Panc1 (cell line): ENCODE data around the gene INPP5D. TPM values are rescaled to one million over a fixed set of nuclear protein-coding genes. Genes with fewer than 3 reads are reported as not detected.

Experiments used
- ATAC-seq: fragments of 200-7000 bp; cut with Tn5 transposase; 2 replicates; pipeline ENCODE4 v1.9.1; 2020; ENCODE audit warnings: mild to moderate bottlenecking, moderate library complexity
- BruUV-seq: library from RNA; stranded (reverse); fragments of 400-500 nt; replicated peaks from 2 replicates; lab custom pipeline; 2021; lab: Mats Ljungman, UMichigan
- CTCF ChIA-PET: fragments of 300-600 bp; sonication (Branson Sonifier 250); formaldehyde crosslinking; loops from one replicate; lab custom pipeline; 2022; ENCODE audit warnings: antibody characterized with exemption; lab: Charles Lee
- POLR2A ChIA-PET: fragments of 300-600 bp; sonication (Branson Sonifier 250); formaldehyde crosslinking; loops from one replicate; lab custom pipeline; 2022; ENCODE audit warnings: antibody characterized with exemption; lab: Charles Lee
- DNase-seq: peaks from one replicate; pipeline ENCODE4 v3.0.0-alpha.2; 2010; ENCODE audit warnings: low read depth, low spot score
- H3K27ac ChIP-seq: 2 replicates; pipeline ENCODE4 v1.5.1; 2011; ENCODE audit warnings: mild to moderate bottlenecking, low read length, inconsistent platforms
- H3K27me3 ChIP-seq: fragments of 200-500 bp; sonication (Bioruptor generic); 2 replicates; pipeline ENCODE4 v1.6.0; 2014; ENCODE audit warnings: low read length, inconsistent platforms; ENCODE audit not compliant: control insufficient read depth, insufficient read depth
- H3K36me3 ChIP-seq: fragments of 200-500 bp; sonication (Bioruptor generic); 2 replicates; pipeline ENCODE4 v1.5.1; 2014; ENCODE audit warnings: inconsistent platforms, mild to moderate bottlenecking, low read length, moderate library complexity; ENCODE audit not compliant: control insufficient read depth, insufficient read depth
- H3K4me1 ChIP-seq: 2 replicates; pipeline ENCODE4 v1.5.1; 2011; ENCODE audit warnings: inconsistent platforms, mild to moderate bottlenecking, low read length, moderate library complexity; ENCODE audit not compliant: control insufficient read depth, insufficient read depth
- H3K4me3 ChIP-seq, 2 experiments: 2 replicates each; pipeline ENCODE4 v1.5.1; 2011 to 2012; ENCODE audit warnings: low read depth in 2 of 2, low read length in 2 of 2, mild to moderate bottlenecking in 2 of 2, inconsistent platforms in 1 of 2, moderate library complexity in 1 of 2
- H3K9me3 ChIP-seq: fragments of 200-500 bp; sonication (Bioruptor generic); 2 replicates; pipeline ENCODE4 v1.5.1; 2014; ENCODE audit warnings: low read depth, mild to moderate bottlenecking, inconsistent platforms, low read length, moderate library complexity; ENCODE audit not compliant: control insufficient read depth, insufficient read depth
- CTCF ChIP-seq: fragments of 450-650 bp; IDR thresholded peaks from 2 replicates; pipeline ENCODE4 v1.5.1; 2017; ENCODE audit warnings: mild to moderate bottlenecking
- POLR2AphosphoS5 ChIP-seq: IDR thresholded peaks from 2 replicates; pipeline ENCODE4 v1.6.1; 2012; ENCODE audit warnings: mild to moderate bottlenecking, low read depth, low read length, moderate library complexity
- REST ChIP-seq, 2 experiments: IDR thresholded peaks; 2 replicates each; pipeline ENCODE4 v1.6.1; 2011 to 2012; ENCODE audit warnings: low read depth in 2 of 2, control low read depth in 1 of 2, low read length in 1 of 2, mild to moderate bottlenecking in 1 of 2, moderate library complexity in 1 of 2; ENCODE audit not compliant: insufficient read depth in 1 of 2
- SIN3A ChIP-seq: IDR thresholded peaks from 2 replicates; pipeline ENCODE4 v1.6.1; 2012; ENCODE audit warnings: low read depth, mild to moderate bottlenecking, low read length, moderate library complexity, borderline replicate concordance; ENCODE audit not compliant: insufficient read depth
- TCF7L2 ChIP-seq: IDR thresholded peaks from 2 replicates; pipeline ENCODE4 v1.6.1; 2011; ENCODE audit warnings: mild to moderate bottlenecking, low read depth, low read length, inconsistent platforms
- in situ Hi-C: cut with HindIII; loops from 2 replicates; pipeline ENCODE4 v1.10.0; 2016; ENCODE audit warnings: low sequenced_read_pairs, low pct_unique_long_range_greater_than_20kb
- intact Hi-C: fragments of 100-400 bp; cut with micrococcal nuclease; formaldehyde crosslinking; loops from one replicate; pipeline ENCODE4 v1.10.0; 2022; ENCODE audit not compliant: unreplicated experiment
- total RNA-seq: library from RNA; stranded (reverse); gene quantifications from one replicate; pipeline ENCODE4 v1.2.1, GENCODE V29; 2021; ENCODE audit not compliant: unreplicated experiment

Gene INPP5D
- total RNA-seq, 1 experiment from 2014 or later, result 0.39 TPM

- Histone ChIP-seq H3K36me3 (no peaks in the 10 kb centered on the region), H3K4me3 (no peak overlapping the region), H3K9me3 (no peaks in the 10 kb centered on the region), H3K27me3 (no peaks in the 10 kb centered on the region), H3K27ac (no peak overlapping the region), H3K4me1 (no peaks in the 10 kb centered on the region; the same call in 1 of the 2 replicates)
- in situ Hi-C loops (no loop called here), intact Hi-C loops (no loop called here)
- ATAC-seq, result no peak
- POLR2A ChIA-PET, result no interaction called here
- CTCF ChIA-PET, result no interaction called here
- no peak for DNase-seq
- no TSS peak for BruUV-seq
- no peak for TF ChIP-seq SIN3A
- TF ChIP-seq POLR2AphosphoS5, result no peak
- TF ChIP-seq CTCF, result no peak
- TF ChIP-seq REST (IDR thresholded peaks at IDR 0.05; ENCODE audit: insufficient read depth in 1 of 2, low read depth in 2 of 2, low read length in 1 of 2), result no peak
- no peak for TF ChIP-seq TCF7L2
Measured at GRCh38 chr2:233112329-233112728, 52.2 kb downstream of the INPP5D start.

- intact Hi-C loops, result no loop called here
- in situ Hi-C loops, result no loop called here
- ChIA-PET POLR2A (interaction anchor here (0.7 kb wide), 1 partner anchor 12 kb away, joined by 6 read pairs; no protein-coding TSS in a partner anchor), CTCF (no interaction called here)
- no peak for ATAC-seq
- Histone ChIP-seq H3K27ac (no peak overlapping the region), H3K27me3 (no peaks in the 10 kb centered on the region), H3K4me1 (no peaks in the 10 kb centered on the region), H3K4me3 (no peak overlapping the region), H3K36me3 (no peaks in the 10 kb centered on the region), H3K9me3 (no peaks in the 10 kb centered on the region)
- no peak for DNase-seq
- no TSS peak for BruUV-seq
- TF ChIP-seq REST (IDR thresholded peaks at IDR 0.05; ENCODE audit: insufficient read depth in 1 of 2, low read depth in 2 of 2, low read length in 1 of 2) (no peak), SIN3A (no peak)
Measured at GRCh38 chr2:233112776-233113452, 52.8 kb downstream of the INPP5D start.
